Skeletal muscle tissue (tissue), 4 donors: ENCODE results near the gene IGIP. TPM values are rescaled to one million over a fixed set of nuclear protein-coding genes. Genes with fewer than 3 reads are reported as not detected.

Source experiments
- H3K27ac ChIP-seq: one replicate; pipeline ENCODE4 v1.7.0; 2013; ENCODE audit warnings: mild to moderate bottlenecking, low read depth, low read length, inconsistent platforms
- H3K27me3 ChIP-seq, 3 donors: one replicate each; pipeline ENCODE4 v1.7.0; 2013; ENCODE audit warnings: low read length in 3 of 3; ENCODE audit not compliant: control insufficient read depth in 3 of 3, insufficient read depth in 3 of 3
- H3K36me3 ChIP-seq, 3 donors: one replicate each; pipeline ENCODE4 v1.7.0; 2013; ENCODE audit warnings: low read length in 3 of 3; ENCODE audit not compliant: control insufficient read depth in 3 of 3, insufficient read depth in 3 of 3
- H3K4me1 ChIP-seq, 3 donors: one replicate each; pipeline ENCODE4 v1.7.0; 2013; ENCODE audit warnings: low read length in 3 of 3, mild to moderate bottlenecking in 3 of 3; ENCODE audit not compliant: control insufficient read depth in 3 of 3, insufficient read depth in 3 of 3
- H3K4me3 ChIP-seq, 3 donors: one replicate each; pipeline ENCODE4 v1.7.0; 2013; ENCODE audit warnings: low read length in 3 of 3
- H3K9ac ChIP-seq, 3 donors: one replicate each; pipeline ENCODE4 v1.7.0; 2013; ENCODE audit warnings: low read length in 3 of 3, mild to moderate bottlenecking in 3 of 3, moderate library complexity in 2 of 3, low read depth in 1 of 3
- H3K9me3 ChIP-seq, 3 donors: one replicate each; pipeline ENCODE4 v1.7.0; 2013; ENCODE audit warnings: low read length in 3 of 3; ENCODE audit not compliant: control insufficient read depth in 3 of 3
- total RNA-seq: library from RNA; depleted of rRNA; stranded (reverse); fragments of >200 nt; gene quantifications from one replicate; pipeline ENCODE4 v1.2.3, GENCODE V29; 2014
- donor health status: Osteomylitis.

Gene IGIP
- total RNA-seq, 1 donor from 2014 or later: 5.7 TPM

DNA sequence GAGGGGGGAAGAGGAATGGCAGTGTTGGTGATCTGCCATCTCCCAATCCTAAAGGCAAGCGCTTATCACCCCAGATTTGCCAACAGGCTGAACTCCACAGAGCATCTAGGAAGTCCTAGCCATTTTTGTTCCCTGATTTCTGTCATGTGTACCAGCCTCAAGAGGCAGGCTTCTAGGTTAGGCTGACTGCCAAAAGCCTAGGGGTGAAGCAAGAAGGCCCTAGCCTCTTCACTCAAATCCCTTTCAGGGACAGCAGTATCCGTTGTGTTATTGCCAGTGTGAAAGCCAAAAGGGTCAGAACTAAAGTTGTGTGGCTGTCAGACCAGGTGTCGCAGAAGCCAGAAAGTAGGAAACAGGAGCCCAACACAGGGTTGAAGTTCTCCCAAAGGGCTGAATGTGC, 14.7 kb downstream of the IGIP start:
- Histone ChIP-seq H3K9ac (no peak overlapping the region), H3K9me3 (no peaks in the 10 kb centered on the region), H3K27ac (no peak overlapping the region), H3K4me1 (peaks cover 10 to 28% (median 14%) of the 10 kb centered on the region in 3 donors), H3K36me3 (no peaks in the 10 kb centered on the region), H3K4me3 (no peak overlapping the region), H3K27me3 (no peaks in the 10 kb centered on the region)

GRCh38 chr5:140141241-140141640, 15.5 kb downstream of the IGIP start:
- H3K9ac ChIP-seq: no peak overlapping the region
- no peak overlapping the region for H3K27ac ChIP-seq
- H3K4me3 ChIP-seq: no peak overlapping the region
- H3K36me3 ChIP-seq: no peaks in the 10 kb centered on the region
- H3K4me1 ChIP-seq: peaks cover 16 to 34% (median 21%) of the 10 kb centered on the region in 3 donors
- H3K27me3 ChIP-seq: no peaks in the 10 kb centered on the region
- no peaks in the 10 kb centered on the region for H3K9me3 ChIP-seq

DNA sequence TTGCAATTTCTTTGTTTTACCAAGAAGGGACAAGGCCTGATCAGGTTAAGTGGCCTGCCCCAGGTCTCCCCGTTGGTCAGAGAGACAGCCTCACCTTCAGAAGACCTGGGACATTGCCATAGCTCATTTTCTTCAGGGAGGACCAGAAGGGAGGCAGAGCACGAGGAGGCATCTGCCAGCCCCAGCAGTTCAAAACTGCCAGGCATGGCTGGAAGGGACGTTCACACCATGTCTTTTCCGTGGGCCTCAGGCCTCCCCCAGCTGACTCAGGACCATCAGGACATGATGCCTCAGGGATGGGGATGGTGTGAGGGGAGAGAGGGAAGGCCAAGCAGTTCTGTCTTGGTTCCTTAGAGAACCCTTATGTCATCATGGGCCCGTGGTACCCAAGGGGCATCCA, 16.5 kb downstream of the IGIP start:
- no peaks in the 10 kb centered on the region for H3K27me3 ChIP-seq
- no peaks in the 10 kb centered on the region for H3K9me3 ChIP-seq
- no peak overlapping the region for H3K27ac ChIP-seq
- no peak overlapping the region for H3K9ac ChIP-seq
- peaks cover 19 to 37% (median 23%) of the 10 kb centered on the region in 3 donors for H3K4me1 ChIP-seq
- no peaks in the 10 kb centered on the region for H3K36me3 ChIP-seq
- H3K4me3 ChIP-seq: no peak overlapping the region

DNA sequence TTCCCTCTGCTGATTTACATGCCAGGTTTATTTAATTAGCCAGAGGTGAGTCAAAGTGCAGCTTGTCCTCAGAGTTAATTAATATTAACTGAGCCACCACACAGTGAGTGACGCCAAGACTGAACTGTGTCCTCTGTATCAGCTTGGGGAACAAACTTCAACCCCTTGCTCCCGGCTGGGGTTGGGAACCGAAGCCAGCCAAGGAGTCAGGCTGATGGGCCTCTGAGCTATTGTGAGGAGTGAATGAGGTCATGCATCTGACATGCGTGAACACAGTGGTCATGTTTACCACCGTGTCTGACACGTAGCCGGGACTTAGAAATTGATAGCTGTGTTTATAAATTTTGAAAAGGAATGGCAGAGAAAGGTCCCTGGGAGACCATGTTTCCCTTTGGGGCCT, 17.1 kb downstream of the IGIP start:
- Histone ChIP-seq H3K27me3 (no peaks in the 10 kb centered on the region), H3K4me3 (no peak overlapping the region), H3K4me1 (peaks cover 19 to 37% (median 23%) of the 10 kb centered on the region in 3 donors), H3K27ac (no peak overlapping the region), H3K9me3 (no peaks in the 10 kb centered on the region), H3K9ac (no peak overlapping the region), H3K36me3 (no peaks in the 10 kb centered on the region)

GRCh38 chr5:140143521-140144258, 18.0 kb downstream of the IGIP start:
- Histone ChIP-seq H3K4me1 (peaks cover 19 to 37% (median 23%) of the 10 kb centered on the region in 3 donors), H3K27ac (no peak overlapping the region), H3K36me3 (no peaks in the 10 kb centered on the region), H3K9me3 (no peaks in the 10 kb centered on the region), H3K27me3 (no peaks in the 10 kb centered on the region), H3K4me3 (no peak overlapping the region), H3K9ac (peak overlapping the region in 1 of 3 donors; percentile 36)

DNA sequence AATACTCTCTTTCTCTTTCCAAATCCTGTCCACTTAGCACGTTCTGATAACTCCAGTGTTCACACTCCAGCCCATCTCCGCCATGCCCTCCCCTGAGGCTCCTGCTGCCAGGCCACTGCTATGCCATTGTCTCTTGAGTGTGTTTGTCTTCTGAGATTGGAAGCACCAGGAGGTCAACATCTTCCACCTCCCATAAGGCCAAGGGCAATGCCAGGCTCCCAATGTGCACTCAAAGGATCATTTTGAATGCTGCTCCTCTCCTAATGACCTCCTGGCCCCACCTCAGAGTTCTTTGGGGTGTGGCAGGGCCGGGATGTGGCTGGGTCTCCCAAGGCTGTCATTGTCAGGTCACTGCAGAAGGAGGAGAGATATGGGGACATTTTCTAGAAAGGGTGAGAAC, 19.5 kb downstream of the IGIP start:
- no peak overlapping the region for H3K27ac ChIP-seq
- H3K36me3 ChIP-seq: no peaks in the 10 kb centered on the region
- no peak overlapping the region for H3K9ac ChIP-seq
- H3K4me1 ChIP-seq: peaks cover 19 to 36% (median 21%) of the 10 kb centered on the region in 3 donors
- no peaks in the 10 kb centered on the region for H3K27me3 ChIP-seq
- peak overlapping the region; percentile 45 to 67 (median 47) for H3K4me3 ChIP-seq
- no peaks in the 10 kb centered on the region for H3K9me3 ChIP-seq

DNA sequence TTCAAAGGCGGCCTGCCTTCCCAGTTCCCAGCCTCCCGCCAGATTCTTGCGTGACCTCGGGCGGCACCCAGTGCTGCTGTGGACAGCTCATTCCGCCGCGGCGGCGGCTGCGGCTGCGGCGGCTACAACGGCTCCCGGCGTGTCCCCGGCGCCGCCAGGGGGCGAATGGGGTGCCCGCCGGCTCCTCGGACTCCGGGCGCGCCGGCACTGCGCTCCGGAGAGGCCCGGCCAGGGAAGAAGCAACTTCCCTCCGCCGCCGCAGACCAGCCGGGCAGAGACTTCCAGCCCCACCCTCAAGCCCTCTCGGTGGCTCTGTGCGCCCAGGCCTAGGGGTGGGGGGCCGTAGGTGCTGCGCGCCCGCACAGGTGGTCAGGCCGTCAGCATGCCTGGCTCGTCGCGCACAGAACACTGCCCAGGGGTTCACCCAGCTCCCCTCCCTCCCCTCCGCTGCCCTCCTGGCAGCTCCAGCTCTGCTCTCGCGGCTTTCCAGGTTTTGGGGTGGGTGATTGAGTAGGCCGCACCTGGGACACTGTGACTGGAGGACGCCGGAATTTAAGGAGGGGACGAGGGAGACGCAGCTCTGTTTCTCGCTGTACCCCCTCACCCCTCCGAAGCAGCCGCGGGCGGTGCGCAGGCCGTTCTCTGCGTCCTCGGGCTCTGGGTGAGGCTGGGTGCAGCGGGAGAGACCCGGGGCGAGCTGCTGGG, 20.2 kb downstream of the IGIP start:
- peaks cover 14 to 29% (median 19%) of the 10 kb centered on the region in 3 donors for H3K4me1 ChIP-seq

DNA sequence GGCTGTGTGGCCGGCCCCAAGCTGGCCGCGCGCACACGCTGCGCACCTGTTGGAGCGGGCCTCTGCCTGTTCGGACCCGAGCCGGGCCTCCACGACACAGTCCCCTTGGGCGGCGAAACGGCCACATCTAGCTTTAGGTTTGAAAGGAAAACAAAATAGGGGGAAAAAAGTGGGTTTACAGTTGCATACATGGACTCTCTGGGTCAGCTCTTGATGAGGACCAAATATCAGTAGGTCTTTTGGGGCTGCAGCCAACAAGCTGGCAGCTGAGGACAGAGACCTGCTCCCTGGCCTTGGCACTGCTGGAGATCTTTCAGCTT, 20.7 kb downstream of the IGIP start:
- Histone ChIP-seq H3K36me3 (no peaks in the 10 kb centered on the region), H3K9ac (peak overlapping the region in 1 of 3 donors; percentile 78), H3K9me3 (no peaks in the 10 kb centered on the region), H3K4me3 (peak overlapping the region in 1 of 3 donors; percentile 70), H3K27me3 (no peaks in the 10 kb centered on the region), H3K4me1 (peaks cover 14 to 24% (median 19%) of the 10 kb centered on the region in 3 donors), H3K27ac (no peak overlapping the region)

More for the DNA sequence above, 20.2 kb downstream of the IGIP start:
- no peaks in the 10 kb centered on the region for H3K9me3 ChIP-seq
- H3K27ac ChIP-seq: no peak overlapping the region
- H3K36me3 ChIP-seq: no peaks in the 10 kb centered on the region
- H3K4me3 ChIP-seq: peak overlapping the region; percentile 67 to 72 (median 70)
- peak overlapping the region; percentile 48 to 78 (median 57) for H3K9ac ChIP-seq
- H3K27me3 ChIP-seq: no peaks in the 10 kb centered on the region

GRCh38 chr5:140147460-140147859, 21.7 kb downstream of the IGIP start:
- no peak overlapping the region for H3K4me3 ChIP-seq
- H3K36me3 ChIP-seq: no peaks in the 10 kb centered on the region
- no peaks in the 10 kb centered on the region for H3K9me3 ChIP-seq
- no peaks in the 10 kb centered on the region for H3K27me3 ChIP-seq
- H3K27ac ChIP-seq: no peak overlapping the region
- peaks cover 14 to 21% (median 19%) of the 10 kb centered on the region in 3 donors for H3K4me1 ChIP-seq
- H3K9ac ChIP-seq: no peak overlapping the region

GRCh38 chr5:140148508-140148907, 22.8 kb downstream of the IGIP start:
- Histone ChIP-seq H3K4me3 (no peak overlapping the region), H3K27ac (no peak overlapping the region), H3K36me3 (no peaks in the 10 kb centered on the region), H3K4me1 (peaks cover 18 to 25% (median 22%) of the 10 kb centered on the region in 3 donors), H3K9ac (no peak overlapping the region), H3K9me3 (no peaks in the 10 kb centered on the region), H3K27me3 (no peaks in the 10 kb centered on the region)
